NCI-H526 (cell line): Measurements from ENCODE around the gene DCAF5.
"Not testable (repeated sequence)": the region's sequence is repeated elsewhere in the genome, so short reads cannot be mapped to it uniquely, and the experiment has no call there.

Source experiments
- DNase-seq, 2 experiments: peaks; one replicate each; lab custom pipeline; 2025; lab: John Stamatoyannopoulos, UW

Gene DCAF5

GRCh38 chr14:69101331-69101826 lies 51.5 kb downstream of the DCAF5 start:
- DNase-seq = peak in 1 of 2 experiments; percentile 8

- DNase-seq = no peak
These were observed 54.9 kb downstream of the DCAF5 start for GRCh38 chr14:69097974-69098373.

GRCh38 chr14:69096781-69097475 lies 56.0 kb downstream of the DCAF5 start:
- DNase-seq = no peak

- DNase-seq = no peak
These were observed 56.7 kb downstream of the DCAF5 start for GRCh38 chr14:69096246-69096645.

GRCh38 chr14:69094481-69094880 lies 58.4 kb downstream of the DCAF5 start:
- DNase-seq = no peak

GRCh38 chr14:69093631-69094421 lies 59.1 kb downstream of the DCAF5 start:
- DNase-seq = peak; percentile 13 to 30

GRCh38 chr14:69092840-69093422 lies 60.0 kb downstream of the DCAF5 start:
- no peak for DNase-seq

- no peak for DNase-seq
These were observed 61.2 kb downstream of the DCAF5 start for GRCh38 chr14:69091695-69092094.

GRCh38 chr14:69091006-69091405 lies 61.9 kb downstream of the DCAF5 start:
- DNase-seq = no peak

GRCh38 chr14:69090187-69090789 lies 62.6 kb downstream of the DCAF5 start:
- peak; percentile 3 to 75 for DNase-seq

- no peak for DNase-seq
These were observed 63.9 kb downstream of the DCAF5 start for GRCh38 chr14:69089046-69089445.

GRCh38 chr14:69088586-69088985 lies 64.3 kb downstream of the DCAF5 start:
- no peak for DNase-seq

- DNase-seq = no peak
These were observed 65.9 kb downstream of the DCAF5 start for GRCh38 chr14:69087061-69087461.

- no peak for DNase-seq
These were observed 66.4 kb downstream of the DCAF5 start for GRCh38 chr14:69086537-69086936.

- DNase-seq = no peak
These were observed 68.9 kb downstream of the DCAF5 start for GRCh38 chr14:69084023-69084422.

GRCh38 chr14:69083181-69083580 lies 69.7 kb downstream of the DCAF5 start:
- DNase-seq = no peak

- DNase-seq = no peak
These were observed 71.6 kb downstream of the DCAF5 start for GRCh38 chr14:69081271-69081670.

GRCh38 chr14:69079747-69080146 lies 73.2 kb downstream of the DCAF5 start:
- no peak for DNase-seq

- DNase-seq = no peak
These were observed 73.7 kb downstream of the DCAF5 start for GRCh38 chr14:69079188-69079742.

GRCh38 chr14:69077841-69078240 lies 75.1 kb downstream of the DCAF5 start:
- DNase-seq = no peak

- DNase-seq = not testable (repeated sequence)
These were observed 75.7 kb downstream of the DCAF5 start for GRCh38 chr14:69077185-69077584.

GRCh38 chr14:69076341-69076740 lies 76.6 kb downstream of the DCAF5 start:
- no peak for DNase-seq
